Kidney (tissue), 14 donors: ENCODE results near the gene FLNB. TPM values are rescaled to one million over a fixed set of nuclear protein-coding genes. Genes with fewer than 3 reads are reported as not detected.

ENCODE experiments used
- DNase-seq, 5 donors: peaks; one replicate each; pipeline ENCODE4 v3.0.0-alpha.2; 2013 to 2020
- FAIRE-seq: peaks from 2 replicates; lab custom pipeline; 2012; peaks lifted over from hg19 to GRCh38; lab: Jason Lieb, UNC
- H3K27ac ChIP-seq, 2 donors: one replicate each; pipeline ENCODE4 v1.7.0; 2013; ENCODE audit warnings: low read depth in 2 of 2, low read length in 2 of 2, inconsistent platforms in 1 of 2
- H3K27me3 ChIP-seq: one replicate; pipeline ENCODE4 v1.7.1; 2013; ENCODE audit warnings: low read length, inconsistent platforms; ENCODE audit not compliant: control insufficient read depth, insufficient read depth
- H3K36me3 ChIP-seq, 3 donors: one replicate each; pipeline versions ENCODE4 v1.7.0 to v1.7.1; 2013; ENCODE audit warnings: low read length in 3 of 3, control low read depth in 1 of 3, inconsistent platforms in 1 of 3; ENCODE audit not compliant: insufficient read depth in 3 of 3, control insufficient read depth in 2 of 3
- H3K4me1 ChIP-seq, 3 donors: one replicate each; pipeline versions ENCODE4 v1.7.0 to v1.7.1; 2013; ENCODE audit warnings: low read length in 3 of 3, inconsistent platforms in 1 of 3, low read depth in 1 of 3; ENCODE audit not compliant: control insufficient read depth in 2 of 3, insufficient read depth in 2 of 3
- H3K4me3 ChIP-seq, 3 donors: one replicate each; pipeline versions ENCODE4 v1.7.0 to v1.8.1; 2013; ENCODE audit warnings: low read length in 3 of 3, control low read depth in 1 of 3, inconsistent platforms in 1 of 3
- H3K9ac ChIP-seq, 3 donors: one replicate each; pipeline versions ENCODE4 v1.7.0 to v1.7.1; 2013; ENCODE audit warnings: low read length in 3 of 3, control low read depth in 1 of 3, inconsistent platforms in 1 of 3
- H3K9me3 ChIP-seq, 3 donors: one replicate each; pipeline versions ENCODE4 v1.7.0 to v1.7.1; 2013; ENCODE audit warnings: low read length in 3 of 3, control low read depth in 1 of 3, inconsistent platforms in 1 of 3; ENCODE audit not compliant: control insufficient read depth in 2 of 3, insufficient read depth in 1 of 3
- intact Hi-C: fragments of 100-400 bp; cut with DNase I; formaldehyde crosslinking; loops from one replicate; pipeline ENCODE4 v1.11.1; 2022
- polyA plus RNA-seq: library from polyadenylated mRNA; stranded (reverse); fragments of 350-450 nt; fragmentation: Illumina TruSeq; extraction: RNeasy Lipid Tissue Mini Kit (QIAGEN cat#74804); gene quantifications from one replicate; pipeline ENCODE4 v1.2.3, GENCODE V29; 2014; ENCODE audit warnings: low read depth, low replicate concordance; ENCODE audit not compliant: insufficient read depth
- total RNA-seq: library from RNA; stranded (reverse); fragmentation: NEBNext Ultra II Directional; extraction: Animal tissue kit (Norgen Biotek cat#: 25700); gene quantifications from one replicate; pipeline ENCODE4 v1.2.1, GENCODE V29; 2021
- TF ChIP-seq, protein P1 (sequence below): IDR thresholded peaks from 3 replicates; pipeline ENCODE4 v1.5.1; 2012; ENCODE audit warnings: mild to moderate bottlenecking, moderate library complexity, borderline replicate concordance; ENCODE audit not compliant: insufficient read depth; ENCODE audit errors: extremely low read depth
- donor health status: control.
- donor health status: control.
- donor health status: control.
- donor health status: control.
- donor health status: control.
- donor health status: DM: yes; HTN: yes; CAD: no.
- donor health status: Normal renal cell carcinoma (clear cell type).

Gene FLNB
- total and polyA plus RNA-seq, 2 donors from 2014 or later, result 115 to 216 TPM

DNA sequence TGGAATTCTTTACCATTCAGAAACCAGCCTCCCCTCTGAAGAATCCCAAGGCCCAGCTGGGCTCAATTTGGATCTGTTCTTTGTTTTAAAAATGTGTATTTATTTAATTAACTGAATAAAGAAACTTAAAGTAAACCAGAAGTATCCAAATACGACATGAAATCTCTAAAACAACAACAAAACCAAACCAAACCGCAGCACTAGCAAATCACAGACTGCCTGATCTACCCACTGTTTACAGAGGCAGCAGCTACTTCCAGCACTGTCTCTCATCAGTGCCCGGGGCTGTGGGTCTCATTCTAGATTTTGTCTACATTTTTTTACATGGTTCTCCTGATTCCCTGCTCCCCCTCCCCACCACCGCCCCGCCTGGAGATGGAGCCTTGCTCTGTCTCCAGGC lies 2.3 kb downstream of the FLNB start:
- Histone ChIP-seq H3K27me3 (no peaks in the 10 kb centered on the region), H3K4me1 (peaks cover 0 to 38% (median 37%) of the 10 kb centered on the region in 3 donors), H3K4me3 (peak overlapping the region in 2 of 3 donors; percentile 100), H3K36me3 (no peaks in the 10 kb centered on the region), H3K9ac (peak overlapping the region in 2 of 3 donors; percentile 58 to 98), H3K9me3 (no peaks in the 10 kb centered on the region), H3K27ac (peak overlapping the region; percentile 76 to 87)
- TF ChIP-seq, protein P1, sequence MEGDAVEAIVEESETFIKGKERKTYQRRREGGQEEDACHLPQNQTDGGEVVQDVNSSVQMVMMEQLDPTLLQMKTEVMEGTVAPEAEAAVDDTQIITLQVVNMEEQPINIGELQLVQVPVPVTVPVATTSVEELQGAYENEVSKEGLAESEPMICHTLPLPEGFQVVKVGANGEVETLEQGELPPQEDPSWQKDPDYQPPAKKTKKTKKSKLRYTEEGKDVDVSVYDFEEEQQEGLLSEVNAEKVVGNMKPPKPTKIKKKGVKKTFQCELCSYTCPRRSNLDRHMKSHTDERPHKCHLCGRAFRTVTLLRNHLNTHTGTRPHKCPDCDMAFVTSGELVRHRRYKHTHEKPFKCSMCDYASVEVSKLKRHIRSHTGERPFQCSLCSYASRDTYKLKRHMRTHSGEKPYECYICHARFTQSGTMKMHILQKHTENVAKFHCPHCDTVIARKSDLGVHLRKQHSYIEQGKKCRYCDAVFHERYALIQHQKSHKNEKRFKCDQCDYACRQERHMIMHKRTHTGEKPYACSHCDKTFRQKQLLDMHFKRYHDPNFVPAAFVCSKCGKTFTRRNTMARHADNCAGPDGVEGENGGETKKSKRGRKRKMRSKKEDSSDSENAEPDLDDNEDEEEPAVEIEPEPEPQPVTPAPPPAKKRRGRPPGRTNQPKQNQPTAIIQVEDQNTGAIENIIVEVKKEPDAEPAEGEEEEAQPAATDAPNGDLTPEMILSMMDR, result no peak
- no peak for FAIRE-seq
- DNase-seq, result no peak
- intact Hi-C loops, result no loop called here

DNA sequence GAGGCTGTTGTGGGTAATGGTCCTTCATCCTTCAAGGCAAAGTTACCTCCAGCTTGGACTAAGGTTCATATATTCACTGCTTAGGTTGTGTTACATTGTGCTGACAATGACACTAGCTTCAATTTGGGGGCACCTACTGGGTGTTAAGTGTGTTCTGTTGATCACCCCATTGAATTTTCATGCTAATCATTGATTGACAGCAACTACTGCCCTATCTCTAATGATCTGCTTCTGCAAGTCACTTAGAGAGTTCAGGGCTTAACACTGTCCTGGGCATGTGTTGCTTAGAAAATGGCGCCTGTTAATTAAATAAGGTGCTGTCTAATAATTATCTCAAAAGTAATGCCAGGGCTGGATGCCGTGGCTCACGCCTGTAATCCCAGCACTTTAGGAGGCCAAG lies 3.4 kb downstream of the FLNB start:
- Histone ChIP-seq H3K4me3 (peak overlapping the region in 2 of 3 donors; percentile 28 to 100), H3K9me3 (no peaks in the 10 kb centered on the region), H3K27ac (peak overlapping the region; percentile 48 to 66), H3K36me3 (no peaks in the 10 kb centered on the region), H3K4me1 (peaks cover 0 to 40% (median 40%) of the 10 kb centered on the region in 3 donors), H3K9ac (peak overlapping the region in 1 of 3 donors; percentile 98), H3K27me3 (no peaks in the 10 kb centered on the region)
- DNase-seq (no peak), FAIRE-seq (no peak)
- TF ChIP-seq, protein P1, result no peak
- intact Hi-C loops, result no loop called here

DNA sequence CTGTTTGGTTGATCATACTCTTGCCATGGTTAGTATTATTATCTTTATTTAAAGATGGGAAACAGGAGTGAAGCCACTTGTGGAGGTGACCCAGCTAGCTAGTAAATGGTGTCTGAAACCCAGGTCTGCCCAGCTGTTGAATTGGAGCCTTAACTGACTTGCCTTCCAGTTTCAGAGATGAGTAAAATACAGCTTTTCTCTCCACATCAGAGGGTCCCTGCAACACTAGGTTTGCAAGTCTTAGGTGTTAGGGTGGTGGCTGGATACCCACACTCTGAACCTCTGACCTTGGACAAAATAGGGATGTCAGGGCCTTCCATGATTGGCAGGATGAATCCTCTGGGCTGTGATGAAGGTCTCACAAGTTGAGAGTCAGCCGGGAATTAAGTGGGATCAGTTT lies 4.1 kb downstream of the FLNB start:
- no peaks in the 10 kb centered on the region for H3K9me3 ChIP-seq

More for the DNA sequence above, 4.1 kb downstream of the FLNB start:
- DNase-seq (no peak), FAIRE-seq (no peak)
- Histone ChIP-seq H3K4me1 (peaks cover 0 to 42% (median 40%) of the 10 kb centered on the region in 3 donors), H3K27me3 (no peaks in the 10 kb centered on the region), H3K9ac (no peak overlapping the region), H3K27ac (peak overlapping the region in 1 of 2 donors; percentile 10), H3K4me3 (no peak overlapping the region), H3K36me3 (no peaks in the 10 kb centered on the region)
- intact Hi-C loops, result no loop called here
- TF ChIP-seq, protein P1, result no peak
